Eye (tissue), 1 donor: ENCODE results near the gene TMEM141.
A peak's percentile ranks its signal among the peaks of the same experiment; 100 is the strongest.
"Not testable (repeated sequence)": the region's sequence is repeated elsewhere in the genome, so short reads cannot be mapped to it uniquely, and the experiment has no call there.

Experiments used
- DNase-seq: peaks from one replicate; pipeline ENCODE4 v3.0.0-alpha.2; 2015

The TMEM141 gene

GRCh38 chr9:136820971-136821825 lies 30.1 kb downstream of the TMEM141 start:
- peak; percentile 56 for DNase-seq

GRCh38 chr9:136821826-136822544 lies 30.8 kb downstream of the TMEM141 start:
- DNase-seq: no peak

DNA sequence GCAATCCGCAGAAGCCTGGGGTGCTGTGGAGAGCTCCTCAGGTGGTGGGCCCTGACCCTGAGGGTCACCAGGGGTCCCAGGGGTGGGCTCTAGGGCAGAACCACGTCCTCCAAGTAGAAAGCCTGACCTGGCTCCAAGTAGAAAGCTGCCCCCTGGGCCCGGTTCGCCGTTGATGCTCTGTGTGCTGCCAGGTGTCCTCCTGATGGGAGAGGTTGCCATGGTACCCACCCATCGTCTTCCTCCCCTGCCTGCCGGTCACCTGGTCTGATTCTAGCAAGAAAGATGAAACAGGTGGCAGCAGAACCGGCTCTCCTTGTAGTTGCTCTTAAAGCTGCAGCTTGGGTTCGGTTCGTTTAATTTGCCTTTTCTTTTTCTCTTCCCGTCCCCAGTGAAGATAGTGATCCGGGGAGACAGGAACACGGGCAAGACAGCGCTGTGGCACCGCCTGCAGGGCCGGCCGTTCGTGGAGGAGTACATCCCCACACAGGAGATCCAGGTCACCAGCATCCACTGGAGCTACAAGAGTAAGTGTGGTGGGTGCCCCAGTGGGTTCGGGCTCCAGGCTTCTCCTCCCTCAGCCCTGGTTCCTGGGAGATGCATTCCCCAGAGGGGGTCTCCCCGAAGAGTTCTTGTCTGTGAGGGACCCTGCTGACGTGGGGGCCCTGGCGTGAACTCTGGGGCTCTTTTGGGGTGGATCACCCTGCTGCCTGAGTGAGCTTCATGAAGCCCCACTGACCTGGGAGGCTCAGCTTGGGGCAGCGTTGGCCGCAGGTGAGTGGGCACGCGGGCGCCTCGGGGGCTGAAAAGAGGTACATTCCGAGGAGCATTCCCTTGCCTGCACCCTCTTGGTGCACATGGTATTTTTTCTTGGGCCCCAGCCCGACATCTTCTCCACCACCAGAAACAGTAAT lies 32.2 kb downstream of the TMEM141 start:
- no peak for DNase-seq

GRCh38 chr9:136824496-136825225 lies 33.5 kb downstream of the TMEM141 start:
- no peak for DNase-seq

DNA sequence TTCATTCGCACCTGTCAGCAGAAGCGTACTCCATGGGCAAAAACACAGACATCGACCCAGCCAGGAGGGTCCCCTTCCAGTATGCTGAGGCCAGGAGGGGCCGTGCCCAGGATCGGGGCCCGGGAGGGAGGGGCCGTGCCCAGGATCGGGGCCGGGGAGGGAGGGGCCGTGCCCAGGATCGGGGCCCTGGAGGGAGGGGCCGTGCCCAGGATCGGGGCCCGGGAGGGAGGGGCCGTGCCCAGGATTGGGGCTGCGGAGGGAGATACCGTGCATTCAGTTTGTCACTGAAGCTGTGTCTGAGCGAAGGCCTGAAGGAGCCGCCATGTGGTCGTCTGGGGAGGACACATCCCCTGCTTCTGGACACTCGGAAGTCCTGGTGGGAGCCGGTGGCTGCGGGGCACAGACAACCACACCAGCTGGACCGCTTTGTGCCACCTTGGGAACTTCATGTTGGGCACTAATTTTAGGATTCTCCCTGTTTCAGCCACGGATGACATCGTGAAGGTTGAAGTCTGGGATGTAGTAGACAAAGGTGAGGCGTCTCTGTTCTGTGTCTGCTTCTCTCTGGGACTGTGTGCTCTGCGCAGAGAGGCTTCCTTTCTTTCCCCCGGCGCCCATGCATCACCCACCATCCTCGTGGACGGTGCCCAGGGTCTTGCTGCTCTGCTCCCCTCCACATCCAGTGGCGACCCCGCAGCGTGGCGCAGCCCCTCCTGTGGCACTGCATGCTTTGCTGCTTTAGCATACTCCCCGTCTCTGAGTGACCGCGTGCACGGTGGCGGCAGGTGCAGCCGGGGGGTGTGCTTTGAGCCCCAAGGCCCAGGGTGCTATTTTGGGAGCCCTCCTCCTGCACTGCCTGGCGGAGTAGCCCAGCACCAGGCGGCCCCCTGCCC lies 34.4 kb downstream of the TMEM141 start:
- DNase-seq: no peak

- no peak for DNase-seq
These were observed 35.0 kb downstream of the TMEM141 start for GRCh38 chr9:136826188-136826541.

- DNase-seq: no peak
These were observed 35.8 kb downstream of the TMEM141 start for GRCh38 chr9:136826703-136827582.

- DNase-seq: no peak
These were observed 36.8 kb downstream of the TMEM141 start for GRCh38 chr9:136827794-136828473.

- no peak for DNase-seq
These were observed 37.5 kb downstream of the TMEM141 start for GRCh38 chr9:136828474-136829140.

DNA sequence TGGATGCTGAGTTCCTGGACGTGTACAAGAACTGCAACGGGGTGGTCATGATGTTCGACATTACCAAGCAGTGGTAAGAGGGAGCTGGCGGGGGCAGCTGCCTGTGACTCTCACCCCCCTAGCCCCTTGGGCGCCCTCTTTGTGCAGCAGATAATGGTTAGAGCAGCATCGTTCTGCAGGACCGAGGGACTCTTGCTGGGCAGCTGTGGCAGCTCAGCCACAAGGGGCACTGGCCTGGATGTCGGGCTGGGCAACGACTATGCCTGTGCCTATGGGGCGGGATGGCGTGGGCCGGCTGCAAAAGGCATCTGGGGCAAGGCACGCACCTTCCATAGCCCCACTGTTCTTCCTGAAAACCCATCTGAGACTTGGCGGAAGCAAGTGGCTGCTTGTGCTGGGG lies 38.3 kb downstream of the TMEM141 start:
- no peak for DNase-seq

- DNase-seq: no peak
These were observed 39.1 kb downstream of the TMEM141 start for GRCh38 chr9:136829981-136830885.

DNA sequence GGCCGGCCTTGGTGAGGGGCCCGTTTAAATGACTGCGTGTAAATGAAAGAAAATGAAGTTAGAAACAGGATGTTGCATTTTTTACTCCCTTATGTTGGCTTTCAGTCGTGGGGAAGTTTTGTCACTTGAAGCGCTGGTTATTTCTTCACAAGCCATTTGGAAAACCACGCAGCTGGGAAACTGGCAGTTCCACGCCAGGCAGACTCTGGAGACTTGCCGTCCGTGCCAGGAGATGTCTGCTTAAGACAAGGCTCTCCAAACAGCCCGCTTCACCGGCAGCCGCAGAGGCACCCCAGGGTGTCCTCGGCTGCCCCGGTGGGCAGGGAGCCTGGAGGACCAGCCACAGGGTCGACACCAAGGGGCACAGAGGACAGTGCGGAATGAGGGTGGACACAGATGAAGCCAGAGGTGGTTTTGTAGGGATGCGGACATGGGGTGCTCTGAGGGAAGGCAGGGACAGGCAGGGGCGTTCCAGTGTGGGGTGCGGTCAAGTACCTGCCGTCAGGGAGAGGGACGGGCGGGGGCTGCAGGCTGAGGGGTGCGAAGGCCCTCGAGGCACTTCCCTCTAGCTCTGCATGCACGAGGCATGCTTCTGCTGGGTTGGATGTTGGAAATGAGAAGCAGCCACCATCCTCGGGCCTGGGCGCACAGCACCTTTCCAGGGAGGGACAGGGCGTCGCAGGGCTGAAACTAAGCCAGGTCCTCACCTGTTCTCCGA lies 40.0 kb downstream of the TMEM141 start:
- DNase-seq: no peak

- no peak for DNase-seq
These were observed 40.6 kb downstream of the TMEM141 start for GRCh38 chr9:136831720-136832104.

GRCh38 chr9:136832581-136832980 lies 41.4 kb downstream of the TMEM141 start:
- DNase-seq: no peak

DNA sequence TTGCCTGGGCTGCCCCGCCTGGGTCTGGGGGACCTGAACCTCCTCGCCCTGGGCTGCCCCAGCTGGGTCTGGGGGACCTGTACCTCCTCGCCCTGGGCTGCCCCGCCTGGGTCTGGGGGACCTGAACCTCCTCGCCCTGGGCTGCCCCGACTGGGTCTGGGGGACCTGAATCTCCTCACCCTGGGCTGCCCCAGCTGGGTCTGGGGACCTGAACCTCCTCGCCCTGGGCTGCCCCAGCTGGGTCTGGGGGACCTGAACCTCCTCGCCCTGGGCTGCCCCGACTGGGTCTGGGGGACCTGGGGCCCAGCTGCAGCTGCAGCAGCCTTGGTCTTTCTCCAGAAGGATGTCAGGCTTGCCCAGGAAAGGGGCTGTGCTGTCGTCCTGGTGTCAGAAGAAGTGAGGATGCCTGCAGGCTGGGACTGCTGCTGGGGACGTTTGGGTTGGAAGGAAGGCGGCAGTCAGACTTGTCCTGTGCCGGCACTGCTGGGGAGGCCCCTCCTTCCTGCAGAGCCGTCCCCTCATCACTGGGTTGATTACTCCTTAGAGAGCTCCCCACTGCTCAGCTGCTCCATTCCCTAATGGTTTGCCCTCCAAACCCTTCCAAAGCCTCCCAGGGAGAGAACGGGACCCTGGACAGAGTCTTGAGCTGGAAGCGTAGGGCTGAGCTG lies 42.4 kb downstream of the TMEM141 start:
- not testable (repeated sequence) for DNase-seq

GRCh38 chr9:136835162-136835931 lies 44.2 kb downstream of the TMEM141 start:
- DNase-seq: no peak
